ENCODE data around the gene SMARCD3. TPM values are rescaled to one million over a fixed set of nuclear protein-coding genes. Genes with fewer than 3 reads are reported as not detected.

SMARCD3 gene
- polyA plus RNA-seq, 3 donors: 104 to 183 (median 112) TPM

DNA sequence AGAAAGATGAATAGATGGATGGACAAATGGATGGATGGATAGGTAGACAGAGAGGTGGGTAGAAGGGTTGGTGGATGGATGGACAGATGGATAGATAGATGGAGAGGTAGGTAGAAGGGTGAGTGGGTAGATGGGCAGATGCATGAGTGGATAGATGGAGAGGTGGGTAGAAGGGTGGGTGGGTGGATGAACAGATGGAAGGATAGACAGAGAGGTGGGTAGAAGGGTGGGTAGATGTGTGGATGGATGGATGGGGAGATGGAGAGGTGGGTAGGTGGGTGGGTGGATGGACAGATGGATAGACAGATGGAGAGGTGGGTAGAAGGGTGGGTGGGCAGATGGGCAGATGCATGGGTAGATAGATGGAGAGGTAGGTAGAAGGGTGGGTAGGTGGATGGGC lies 50.6 kb downstream of the SMARCD3 start:
- no peaks in the 10 kb centered on the region for H3K4me1 Mint-ChIP-seq
- intact Hi-C loops (cut with micrococcal nuclease): no loop called here
- Histone ChIP-seq H3K36me3 (replicated peaks in 1 of 2; ENCODE audit: control insufficient read depth in 1 of 2, insufficient read depth in 2 of 2, low read length in 2 of 2) (no peaks in the 10 kb centered on the region), H3K27me3 (ENCODE audit: control insufficient read depth in 2 of 2, insufficient read depth in 2 of 2, low read length in 2 of 2) (no peaks in the 10 kb centered on the region), H3K9ac (ENCODE audit: insufficient read depth, low read length, poor library complexity, severe bottlenecking) (no peak overlapping the region), H3K4me3 (replicated peaks in 1 of 3; ENCODE audit: low read depth in 2 of 3, low read length in 3 of 3) (no peak overlapping the region), H3K9me3 (replicated peaks in 1 of 2; ENCODE audit: control insufficient read depth in 1 of 2, insufficient read depth in 1 of 2, low read length in 2 of 2) (no peaks in the 10 kb centered on the region), H2AFZ (ENCODE audit: insufficient read depth, low read depth, low read length, poor library complexity, severe bottlenecking) (no peak overlapping the region), H3K4me2 (replicated peaks; ENCODE audit: extremely low read depth, low read length, poor library complexity, severe bottlenecking) (no peak overlapping the region), H3K79me2 (ENCODE audit: insufficient read depth, low read length) (no peaks in the 10 kb centered on the region), H3K27ac (ENCODE audit: low read depth in 1 of 2, low read length in 2 of 2) (no peak overlapping the region), H3K4me1 (ENCODE audit: control insufficient read depth in 1 of 2, insufficient read depth in 2 of 2, low read length in 2 of 2) (no peaks in the 10 kb centered on the region), H4K20me1 (ENCODE audit: insufficient read depth, low read length) (no peaks in the 10 kb centered on the region)
- DNase-seq: no peak
- no peak overlapping the region for H3K27ac Mint-ChIP-seq
- H3K27me3 Mint-ChIP-seq (ENCODE audit: low read depth in 3 of 3): peaks cover 4 to 24% (median 9%) of the 10 kb centered on the region in 3 donors
- H3K9me3 Mint-ChIP-seq: no peaks in the 10 kb centered on the region
- no peaks in the 10 kb centered on the region for H3K36me3 Mint-ChIP-seq
- no peak overlapping the region for H3K4me3 Mint-ChIP-seq
- TF ChIP-seq CTCF (IDR thresholded peaks at IDR 0.05): no peak

GRCh38 chr7:151195616-151196450 lies 52.7 kb downstream of the SMARCD3 start:
- intact Hi-C loops (cut with micrococcal nuclease): no loop called here
- H3K27ac Mint-ChIP-seq: no peak overlapping the region
- no peaks in the 10 kb centered on the region for H3K79me2 ChIP-seq (ENCODE audit: insufficient read depth, low read length)

More at GRCh38 chr7:151195616-151196450, 52.7 kb downstream of the SMARCD3 start:
- H3K27me3 Mint-ChIP-seq (ENCODE audit: low read depth in 3 of 3): peaks cover 0 to 17% (median 8%) of the 10 kb centered on the region in 3 donors
- Histone ChIP-seq H3K9ac (ENCODE audit: insufficient read depth, low read length, poor library complexity, severe bottlenecking) (no peak overlapping the region), H3K4me3 (replicated peaks in 1 of 3; ENCODE audit: low read depth in 2 of 3, low read length in 3 of 3) (no peak overlapping the region), H3K36me3 (replicated peaks in 1 of 2; ENCODE audit: control insufficient read depth in 1 of 2, insufficient read depth in 2 of 2, low read length in 2 of 2) (no peaks in the 10 kb centered on the region), H3K27ac (ENCODE audit: low read depth in 1 of 2, low read length in 2 of 2) (no peak overlapping the region), H3K9me3 (replicated peaks in 1 of 2; ENCODE audit: control insufficient read depth in 1 of 2, insufficient read depth in 1 of 2, low read length in 2 of 2) (no peaks in the 10 kb centered on the region), H3K4me1 (ENCODE audit: control insufficient read depth in 1 of 2, insufficient read depth in 2 of 2, low read length in 2 of 2) (no peaks in the 10 kb centered on the region), H3K27me3 (ENCODE audit: control insufficient read depth in 2 of 2, insufficient read depth in 2 of 2, low read length in 2 of 2) (no peaks in the 10 kb centered on the region), H3K4me2 (replicated peaks; ENCODE audit: extremely low read depth, low read length, poor library complexity, severe bottlenecking) (no peak overlapping the region), H2AFZ (ENCODE audit: insufficient read depth, low read depth, low read length, poor library complexity, severe bottlenecking) (no peak overlapping the region), H4K20me1 (ENCODE audit: insufficient read depth, low read length) (no peaks in the 10 kb centered on the region)
- no peak for TF ChIP-seq CTCF (IDR thresholded peaks at IDR 0.05)
- peaks cover 0 to 1% (median 0%) of the 10 kb centered on the region in 7 donors for H3K9me3 Mint-ChIP-seq
- 42% methylated on average over 10 of the region's 19 CpGs for WGBS (ENCODE audit: insufficient coverage)
- no peak for DNase-seq
- no peaks in the 10 kb centered on the region for H3K4me1 Mint-ChIP-seq
- no peak overlapping the region for H3K4me3 Mint-ChIP-seq
- H3K36me3 Mint-ChIP-seq: no peaks in the 10 kb centered on the region

Measured in CD14-positive monocyte (primary cell).